ENCODE results near the gene HDDC3. TPM values are rescaled to one million over a fixed set of nuclear protein-coding genes. Genes with fewer than 3 reads are reported as not detected.
A peak's percentile ranks its signal among the peaks of the same experiment; 100 is the strongest.

Gene HDDC3
- total and polyA plus RNA-seq, 9 of the 15 experiments (the other 6 are each of a cell fraction or from before 2014, with no cell fraction given), result 14.9 to 55.8 (median 36.9) TPM

DNA sequence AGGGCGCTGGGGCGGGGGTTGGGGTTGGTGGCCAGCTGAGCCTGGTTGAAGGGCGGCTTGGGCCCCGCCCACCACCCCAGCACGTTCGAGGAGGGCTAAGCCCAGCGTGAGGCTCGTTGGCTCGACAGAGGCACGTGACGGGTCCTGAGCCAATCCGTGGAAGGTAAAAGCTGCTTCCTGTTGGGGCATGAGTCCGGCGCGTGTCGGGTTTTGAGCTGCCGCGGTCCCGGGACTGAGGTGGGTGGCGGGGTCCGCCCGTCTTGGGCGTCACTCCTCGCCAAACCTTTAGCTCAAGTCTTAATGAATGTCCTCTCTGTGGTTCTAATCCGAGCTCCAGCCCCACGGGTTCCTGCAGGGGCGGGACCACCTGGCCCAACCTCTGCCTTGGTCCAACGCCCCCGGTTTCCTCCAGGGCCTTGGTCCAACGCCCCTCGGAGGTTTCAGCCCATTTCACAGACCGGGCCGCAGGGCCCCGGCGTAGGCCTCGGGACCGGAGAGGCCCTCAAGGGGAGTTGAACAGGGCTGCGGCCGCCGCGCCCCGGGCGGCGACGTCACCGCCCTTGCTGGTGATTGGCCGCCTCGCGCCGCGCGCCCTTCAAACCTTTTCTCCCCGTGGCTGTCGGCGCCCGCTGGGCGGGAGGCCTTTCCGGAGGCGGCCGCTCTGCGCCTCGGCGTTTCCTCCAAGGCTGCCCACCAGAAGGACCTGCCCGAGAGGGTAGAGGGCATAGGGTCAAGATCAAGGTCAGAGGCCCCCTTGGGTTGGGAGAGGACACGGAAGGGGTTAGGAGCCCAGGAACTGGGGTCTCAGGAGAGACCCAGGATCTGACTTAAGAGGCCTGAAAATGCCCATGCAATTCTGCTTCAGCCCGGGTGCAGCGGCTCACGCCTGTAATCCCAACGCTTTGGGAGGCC is 22.6 kb upstream of the HDDC3 start, which contains the start of gene RCCD1 (continued):
- TF ChIP-seq, protein P1, sequence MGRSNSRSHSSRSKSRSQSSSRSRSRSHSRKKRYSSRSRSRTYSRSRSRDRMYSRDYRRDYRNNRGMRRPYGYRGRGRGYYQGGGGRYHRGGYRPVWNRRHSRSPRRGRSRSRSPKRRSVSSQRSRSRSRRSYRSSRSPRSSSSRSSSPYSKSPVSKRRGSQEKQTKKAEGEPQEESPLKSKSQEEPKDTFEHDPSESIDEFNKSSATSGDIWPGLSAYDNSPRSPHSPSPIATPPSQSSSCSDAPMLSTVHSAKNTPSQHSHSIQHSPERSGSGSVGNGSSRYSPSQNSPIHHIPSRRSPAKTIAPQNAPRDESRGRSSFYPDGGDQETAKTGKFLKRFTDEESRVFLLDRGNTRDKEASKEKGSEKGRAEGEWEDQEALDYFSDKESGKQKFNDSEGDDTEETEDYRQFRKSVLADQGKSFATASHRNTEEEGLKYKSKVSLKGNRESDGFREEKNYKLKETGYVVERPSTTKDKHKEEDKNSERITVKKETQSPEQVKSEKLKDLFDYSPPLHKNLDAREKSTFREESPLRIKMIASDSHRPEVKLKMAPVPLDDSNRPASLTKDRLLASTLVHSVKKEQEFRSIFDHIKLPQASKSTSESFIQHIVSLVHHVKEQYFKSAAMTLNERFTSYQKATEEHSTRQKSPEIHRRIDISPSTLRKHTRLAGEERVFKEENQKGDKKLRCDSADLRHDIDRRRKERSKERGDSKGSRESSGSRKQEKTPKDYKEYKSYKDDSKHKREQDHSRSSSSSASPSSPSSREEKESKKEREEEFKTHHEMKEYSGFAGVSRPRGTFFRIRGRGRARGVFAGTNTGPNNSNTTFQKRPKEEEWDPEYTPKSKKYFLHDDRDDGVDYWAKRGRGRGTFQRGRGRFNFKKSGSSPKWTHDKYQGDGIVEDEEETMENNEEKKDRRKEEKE (IDR thresholded peaks at IDR 0.05; ENCODE audit: borderline replicate concordance in 1 of 2, control insufficient read depth in 1 of 2, low read depth in 2 of 2, low read length in 1 of 2), result no peak; a peak in 1 of 4 replicates
- TF ChIP-seq DEAF1 (CRISPR knock-in tag; IDR thresholded peaks at IDR 0.05), result no peak
- TF ChIP-seq ZNF830 (CRISPR knock-in tag; IDR thresholded peaks at IDR 0.05), result peak; percentile 91
- TF ChIP-seq ZNF699 (CRISPR knock-in tag; IDR thresholded peaks at IDR 0.05; ENCODE audit: insufficient replicate concordance), result no peak
- peak; percentile 96 for TF ChIP-seq SAP30 (IDR thresholded peaks at IDR 0.05; ENCODE audit: borderline replicate concordance, insufficient read depth, low read depth, low read length, poor library complexity, severe bottlenecking)
- peak; percentile 93 for TF ChIP-seq MYC (IDR thresholded peaks at IDR 0.05; ENCODE audit: low read depth, low read length)
- TF ChIP-seq MYC (CRISPR knock-in tag; IDR thresholded peaks at IDR 0.05; ENCODE audit: borderline replicate concordance, low read depth), result peak; percentile 96
- TF ChIP-seq, protein P2, sequence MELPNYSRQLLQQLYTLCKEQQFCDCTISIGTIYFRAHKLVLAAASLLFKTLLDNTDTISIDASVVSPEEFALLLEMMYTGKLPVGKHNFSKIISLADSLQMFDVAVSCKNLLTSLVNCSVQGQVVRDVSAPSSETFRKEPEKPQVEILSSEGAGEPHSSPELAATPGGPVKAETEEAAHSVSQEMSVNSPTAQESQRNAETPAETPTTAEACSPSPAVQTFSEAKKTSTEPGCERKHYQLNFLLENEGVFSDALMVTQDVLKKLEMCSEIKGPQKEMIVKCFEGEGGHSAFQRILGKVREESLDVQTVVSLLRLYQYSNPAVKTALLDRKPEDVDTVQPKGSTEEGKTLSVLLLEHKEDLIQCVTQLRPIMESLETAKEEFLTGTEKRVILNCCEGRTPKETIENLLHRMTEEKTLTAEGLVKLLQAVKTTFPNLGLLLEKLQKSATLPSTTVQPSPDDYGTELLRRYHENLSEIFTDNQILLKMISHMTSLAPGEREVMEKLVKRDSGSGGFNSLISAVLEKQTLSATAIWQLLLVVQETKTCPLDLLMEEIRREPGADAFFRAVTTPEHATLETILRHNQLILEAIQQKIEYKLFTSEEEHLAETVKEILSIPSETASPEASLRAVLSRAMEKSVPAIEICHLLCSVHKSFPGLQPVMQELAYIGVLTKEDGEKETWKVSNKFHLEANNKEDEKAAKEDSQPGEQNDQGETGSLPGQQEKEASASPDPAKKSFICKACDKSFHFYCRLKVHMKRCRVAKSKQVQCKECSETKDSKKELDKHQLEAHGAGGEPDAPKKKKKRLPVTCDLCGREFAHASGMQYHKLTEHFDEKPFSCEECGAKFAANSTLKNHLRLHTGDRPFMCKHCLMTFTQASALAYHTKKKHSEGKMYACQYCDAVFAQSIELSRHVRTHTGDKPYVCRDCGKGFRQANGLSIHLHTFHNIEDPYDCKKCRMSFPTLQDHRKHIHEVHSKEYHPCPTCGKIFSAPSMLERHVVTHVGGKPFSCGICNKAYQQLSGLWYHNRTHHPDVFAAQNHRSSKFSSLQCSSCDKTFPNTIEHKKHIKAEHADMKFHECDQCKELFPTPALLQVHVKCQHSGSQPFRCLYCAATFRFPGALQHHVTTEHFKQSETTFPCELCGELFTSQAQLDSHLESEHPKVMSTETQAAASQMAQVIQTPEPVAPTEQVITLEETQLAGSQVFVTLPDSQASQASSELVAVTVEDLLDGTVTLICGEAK (IDR thresholded peaks at IDR 0.05), result peak; percentile 40
- TF ChIP-seq, protein P2 (CRISPR knock-in tag; IDR thresholded peaks at IDR 0.05), result no peak
- peak; percentile 47; the same call in 1 of the 2 replicates for TF ChIP-seq MEF2D (tag; conservative IDR thresholded peaks at IDR 0.05; ENCODE audit: low read depth)
- TF ChIP-seq COPS2 (conservative IDR thresholded peaks at IDR 0.05), result no peak
